Adrenal gland (tissue), 5 donors: ENCODE measurements around the gene TIMP3.

Experiments
- POLR2A ChIP-seq, 2 donors: fragments of 450-650 bp; IDR thresholded peaks; one replicate each; pipeline ENCODE4 v1.6.1; 2017; ENCODE audit warnings: antibody characterized with exemption in 2 of 2, mild to moderate bottlenecking in 2 of 2, moderate library complexity in 1 of 2
- TF ChIP-seq, protein P1 (sequence below), 6 experiments: fragments of 450-650 bp in 4 of 6; fragments of 200-600 bp in 2 of 6; sonication (generic) in 1 of 6; IDR thresholded peaks; 1 replicate in 5 of 6; 2 replicates in 1 of 6; pipeline versions ENCODE4 v1.5.1 to v1.8.0; 2016 to 2021; ENCODE audit warnings: antibody characterized with exemption in 6 of 6, mild to moderate bottlenecking in 2 of 6, moderate library complexity in 1 of 6
- donor health status: DM: no; HTN: no; CAD: no.

DNA sequence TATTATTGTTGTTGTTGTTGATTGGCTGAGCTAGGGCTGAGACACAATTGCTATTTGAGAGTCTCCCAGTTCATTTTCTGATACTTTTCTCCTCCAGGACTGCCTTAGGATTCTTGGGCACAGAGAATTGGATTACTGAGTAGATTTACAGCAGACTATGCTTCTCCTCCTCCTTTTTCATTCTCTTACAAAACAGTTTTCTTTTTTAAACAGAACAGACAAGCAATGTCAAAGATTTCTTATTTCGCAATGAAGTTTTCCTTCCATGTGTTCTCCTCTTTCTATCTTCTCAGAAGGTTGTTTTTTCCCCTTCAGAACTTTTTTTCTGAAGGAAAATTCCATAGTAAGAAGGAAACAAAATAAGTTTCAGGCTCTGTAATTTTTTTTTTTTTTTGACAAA lies 19.8 kb upstream of the TIMP3 start:
- TF ChIP-seq POLR2A (IDR thresholded peaks at IDR 0.05), result no peak
- TF ChIP-seq, protein P1, sequence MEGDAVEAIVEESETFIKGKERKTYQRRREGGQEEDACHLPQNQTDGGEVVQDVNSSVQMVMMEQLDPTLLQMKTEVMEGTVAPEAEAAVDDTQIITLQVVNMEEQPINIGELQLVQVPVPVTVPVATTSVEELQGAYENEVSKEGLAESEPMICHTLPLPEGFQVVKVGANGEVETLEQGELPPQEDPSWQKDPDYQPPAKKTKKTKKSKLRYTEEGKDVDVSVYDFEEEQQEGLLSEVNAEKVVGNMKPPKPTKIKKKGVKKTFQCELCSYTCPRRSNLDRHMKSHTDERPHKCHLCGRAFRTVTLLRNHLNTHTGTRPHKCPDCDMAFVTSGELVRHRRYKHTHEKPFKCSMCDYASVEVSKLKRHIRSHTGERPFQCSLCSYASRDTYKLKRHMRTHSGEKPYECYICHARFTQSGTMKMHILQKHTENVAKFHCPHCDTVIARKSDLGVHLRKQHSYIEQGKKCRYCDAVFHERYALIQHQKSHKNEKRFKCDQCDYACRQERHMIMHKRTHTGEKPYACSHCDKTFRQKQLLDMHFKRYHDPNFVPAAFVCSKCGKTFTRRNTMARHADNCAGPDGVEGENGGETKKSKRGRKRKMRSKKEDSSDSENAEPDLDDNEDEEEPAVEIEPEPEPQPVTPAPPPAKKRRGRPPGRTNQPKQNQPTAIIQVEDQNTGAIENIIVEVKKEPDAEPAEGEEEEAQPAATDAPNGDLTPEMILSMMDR (IDR thresholded peaks at IDR 0.05), result no peak
